CD4-positive, CD25-positive, alpha-beta regulatory T cell (primary cell): Measurements from ENCODE around the gene ENOX1. TPM values are rescaled to one million over a fixed set of nuclear protein-coding genes. Genes with fewer than 3 reads are reported as not detected.
A peak's percentile ranks its signal among the peaks of the same experiment; 100 is the strongest.

ENCODE experiments used
- ATAC-seq, 2 donors: fragments of 150-1000 bp; cut with Tn5 transposase; one replicate each; pipeline ENCODE4 v1.10.0; 2021; ENCODE audit warnings: low read depth in 2 of 2, moderate number of reproducible peaks in 2 of 2, moderate library complexity in 1 of 2
- DNase-seq, 3 donors: peaks; one replicate each; pipeline versions ENCODE4 v3.0.0 to v3.0.0-alpha.2; 2012 to 2022; ENCODE audit warnings: mixed read lengths in 1 of 3
- H3K27ac ChIP-seq: one replicate; pipeline ENCODE4 v1.7.0; 2013; ENCODE audit warnings: mild to moderate bottlenecking, low read length; ENCODE audit not compliant: insufficient read depth, poor library complexity, severe bottlenecking
- H3K27me3 ChIP-seq: one replicate; pipeline ENCODE4 v1.7.0; 2013; ENCODE audit warnings: low read length; ENCODE audit not compliant: control insufficient read depth, insufficient read depth
- H3K36me3 ChIP-seq: one replicate; pipeline ENCODE4 v1.7.0; 2013; ENCODE audit warnings: mild to moderate bottlenecking, low read length, moderate library complexity; ENCODE audit not compliant: control insufficient read depth, insufficient read depth
- H3K4me1 ChIP-seq: 2 replicates; pipeline ENCODE4 v1.7.0; 2013; ENCODE audit warnings: mild to moderate bottlenecking, low read length; ENCODE audit not compliant: insufficient read depth, control insufficient read depth, poor library complexity, severe bottlenecking
- H3K4me3 ChIP-seq: one replicate; pipeline ENCODE4 v1.7.0; 2013; ENCODE audit warnings: low read depth, mild to moderate bottlenecking, low read length, moderate library complexity
- H3K9me3 ChIP-seq, 2 experiments: 1 replicate in 1 of 2; 2 replicates in 1 of 2; pipeline ENCODE4 v1.7.0; 2013; ENCODE audit warnings: low read length in 2 of 2, mild to moderate bottlenecking in 1 of 2, moderate library complexity in 1 of 2; ENCODE audit not compliant: control insufficient read depth in 2 of 2
- H3K27ac Mint-ChIP-seq, 3 donors: one replicate each; pipeline ENCODE4 v1.8.0; 2020 to 2022; ENCODE audit warnings: mild to moderate bottlenecking in 3 of 3, mixed read lengths in 3 of 3, moderate library complexity in 2 of 3
- H3K27me3 Mint-ChIP-seq: one replicate; pipeline ENCODE4 v1.8.0; 2022; ENCODE audit warnings: mild to moderate bottlenecking, mixed read lengths
- H3K36me3 Mint-ChIP-seq: one replicate; pipeline ENCODE4 v1.8.0; 2020; ENCODE audit warnings: mixed read lengths
- H3K4me1 Mint-ChIP-seq, 4 donors: one replicate each; pipeline ENCODE4 v1.8.0; 2020 to 2022; ENCODE audit warnings: mixed read lengths in 4 of 4, mild to moderate bottlenecking in 1 of 4
- H3K4me3 Mint-ChIP-seq, 4 donors: one replicate each; pipeline ENCODE4 v1.8.0; 2020 to 2022; ENCODE audit warnings: mild to moderate bottlenecking in 4 of 4, mixed read lengths in 4 of 4, moderate library complexity in 3 of 4
- H3K9me3 Mint-ChIP-seq, 7 donors: one replicate each; pipeline ENCODE4 v1.8.0; 2020 to 2022; ENCODE audit warnings: mixed read lengths in 7 of 7, mild to moderate bottlenecking in 3 of 7, moderate library complexity in 2 of 7
- polyA plus RNA-seq, 4 donors: library from polyadenylated mRNA; unstranded; fragments of 300-500 nt; fragmentation: Illumina TruSeq; gene quantifications; one replicate each; pipeline ENCODE4 v1.2.3, GENCODE V29; 2021
- total RNA-seq: library from RNA; stranded (reverse); gene quantifications from one replicate; pipeline ENCODE4 v1.2.3, GENCODE V29; 2022

Gene ENOX1
- total and polyA plus RNA-seq, 5 donors from 2014 or later, result 0.10 TPM; not detected in 4

DNA sequence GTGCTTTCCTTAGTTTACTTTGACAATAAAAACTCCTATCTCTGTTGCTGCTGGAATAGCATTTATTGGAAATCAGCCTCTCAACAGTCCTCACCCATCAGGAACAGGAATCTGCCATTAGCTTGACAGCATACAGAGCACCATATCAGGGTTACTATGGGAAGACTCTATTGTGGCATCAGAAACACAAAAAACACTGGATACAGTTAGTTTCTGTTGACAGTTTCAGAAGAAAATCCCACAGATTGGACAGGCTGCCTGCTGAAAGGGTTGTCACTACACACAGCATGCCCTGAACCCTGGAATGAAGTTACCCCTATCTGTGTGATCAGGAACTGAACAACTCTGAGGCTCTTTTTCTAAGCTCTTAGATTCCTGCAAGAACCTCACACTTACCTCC lies 172.7 kb downstream of the ENOX1 start:
- peaks cover 0 to 7% (median 1%) of the 10 kb centered on the region in 7 donors for H3K9me3 Mint-ChIP-seq
- Histone ChIP-seq H3K4me1 (no peaks in the 10 kb centered on the region), H3K27me3 (no peaks in the 10 kb centered on the region), H3K4me3 (no peak overlapping the region), H3K27ac (no peak overlapping the region), H3K36me3 (no peaks in the 10 kb centered on the region), H3K9me3 (peaks cover 0 to 2% of the 10 kb centered on the region in 2 experiments)
- H3K27me3 Mint-ChIP-seq, result no peaks in the 10 kb centered on the region
- ATAC-seq (no peak), DNase-seq (no peak)
- H3K4me3 Mint-ChIP-seq, result no peak overlapping the region
- H3K27ac Mint-ChIP-seq, result no peak overlapping the region
- no peaks in the 10 kb centered on the region for H3K36me3 Mint-ChIP-seq
- H3K4me1 Mint-ChIP-seq, result no peaks in the 10 kb centered on the region

DNA sequence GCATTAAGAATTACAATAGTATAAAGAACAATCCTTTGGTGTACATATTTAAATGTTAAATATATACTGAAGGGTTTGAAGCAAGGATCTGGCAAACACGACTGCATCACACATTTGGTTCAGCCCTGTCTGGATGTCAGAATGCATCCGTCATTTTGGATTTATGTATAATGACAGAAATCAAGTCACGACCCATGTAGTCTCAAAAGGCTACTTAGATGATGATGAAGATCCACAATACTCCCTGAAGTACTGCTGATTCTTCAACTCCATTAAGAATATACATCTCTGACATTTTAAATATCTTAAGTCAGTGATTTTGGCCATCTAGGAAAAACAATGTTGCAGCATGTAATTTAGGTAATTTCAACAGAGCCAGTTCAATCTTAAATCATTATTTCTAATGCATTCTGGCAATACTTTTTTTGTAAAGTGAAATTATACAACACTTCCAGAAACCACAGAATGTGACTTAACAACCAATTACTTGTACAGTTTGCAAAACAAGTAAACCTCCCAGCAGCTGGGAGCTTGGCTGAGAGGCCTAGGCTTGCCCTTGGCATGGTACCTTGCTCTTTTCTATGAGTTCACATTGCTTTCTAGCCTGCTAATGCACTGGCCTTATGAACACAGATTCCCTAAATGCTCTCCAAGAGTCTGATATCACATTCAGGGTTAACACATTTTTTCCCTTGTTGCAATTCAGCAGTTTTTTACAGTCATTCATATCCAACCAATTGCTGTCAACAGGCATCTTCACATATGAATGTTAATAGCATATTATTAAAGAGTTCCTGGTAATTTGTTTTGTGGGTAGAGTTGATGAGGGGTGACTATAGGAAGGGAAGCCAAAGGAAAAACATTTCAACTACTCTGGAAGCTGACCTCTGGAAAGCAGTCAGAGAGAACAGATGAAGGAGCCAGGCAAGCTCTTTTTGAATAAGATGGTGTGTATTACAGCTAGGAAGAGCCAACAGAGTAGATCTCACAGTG lies 175.2 kb downstream of the ENOX1 start:
- no peak for ATAC-seq
- Mint-ChIP-seq H3K36me3 (no peaks in the 10 kb centered on the region), H3K4me3 (no peak overlapping the region), H3K4me1 (no peaks in the 10 kb centered on the region), H3K27me3 (peaks cover 4% of the 10 kb centered on the region), H3K9me3 (peaks cover 0 to 1% (median 0%) of the 10 kb centered on the region in 7 donors), H3K27ac (no peak overlapping the region)
- Histone ChIP-seq H3K36me3 (no peaks in the 10 kb centered on the region), H3K9me3 (no peaks in the 10 kb centered on the region), H3K4me3 (no peak overlapping the region), H3K4me1 (no peaks in the 10 kb centered on the region), H3K27me3 (no peaks in the 10 kb centered on the region), H3K27ac (no peak overlapping the region)
- DNase-seq, result no peak

DNA sequence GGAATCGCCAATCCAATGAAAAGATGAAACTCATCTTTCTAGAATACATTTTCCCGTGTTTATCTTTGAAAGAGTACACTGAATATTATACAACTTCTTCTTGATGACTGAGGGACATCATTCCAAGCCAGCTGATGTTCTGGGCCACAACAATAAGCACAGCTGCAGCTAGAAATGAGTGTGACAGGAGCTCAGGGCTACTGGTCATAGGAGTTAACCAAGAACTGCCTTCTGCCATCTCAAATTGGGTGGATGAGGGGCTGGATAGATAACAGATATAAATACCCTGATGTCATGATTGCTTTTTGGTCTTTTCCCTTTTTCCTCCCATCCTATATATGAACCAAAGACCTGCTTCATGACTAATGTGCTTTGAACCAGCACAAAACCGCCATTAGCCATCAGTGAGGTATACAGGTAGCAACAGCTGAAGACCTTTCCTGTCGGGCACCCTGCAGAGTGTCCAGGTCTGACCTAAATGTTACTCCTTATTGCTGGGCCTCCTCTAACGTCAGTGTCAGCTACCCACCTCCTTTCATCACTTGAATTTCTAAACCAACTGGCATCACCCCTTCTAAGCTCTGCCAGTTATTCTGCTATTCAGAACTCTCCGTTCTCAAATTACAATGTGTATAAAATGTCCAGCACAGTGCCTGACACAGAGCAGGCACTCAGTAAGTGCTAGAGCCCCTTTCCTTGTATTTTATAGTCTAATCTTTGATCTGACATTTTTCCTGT lies 178.2 kb downstream of the ENOX1 start:
- Mint-ChIP-seq H3K9me3 (peaks cover 0 to 13% (median 5%) of the 10 kb centered on the region in 7 donors), H3K4me3 (no peak overlapping the region), H3K27ac (no peak overlapping the region), H3K4me1 (no peaks in the 10 kb centered on the region), H3K27me3 (peaks cover 4% of the 10 kb centered on the region), H3K36me3 (no peaks in the 10 kb centered on the region)
- H3K4me1 ChIP-seq, result no peaks in the 10 kb centered on the region
- no peak overlapping the region for H3K27ac ChIP-seq
- ATAC-seq, result no peak
- H3K4me3 ChIP-seq, result no peak overlapping the region
- H3K36me3 ChIP-seq, result no peaks in the 10 kb centered on the region
- DNase-seq, result no peak
- H3K9me3 ChIP-seq, result peaks cover 2 to 4% of the 10 kb centered on the region in 2 experiments
- H3K27me3 ChIP-seq, result no peaks in the 10 kb centered on the region

DNA sequence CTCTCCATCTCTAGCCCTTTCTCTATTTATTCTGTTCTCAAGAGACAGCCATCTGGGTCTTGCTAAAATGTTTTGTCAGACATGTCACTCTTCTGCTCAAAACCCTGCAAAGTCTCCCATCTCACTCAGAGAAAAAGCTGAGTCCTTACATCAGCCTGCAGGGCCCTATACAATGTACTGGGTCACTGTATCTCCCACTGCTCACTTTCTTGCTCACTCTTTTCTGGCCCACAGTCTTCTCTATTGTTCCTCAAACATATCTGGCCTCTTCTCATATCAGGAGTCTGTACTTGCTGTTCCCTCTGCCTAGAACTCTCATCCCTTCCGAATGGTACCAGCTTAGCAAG lies 189.2 kb downstream of the ENOX1 start:
- H3K27ac Mint-ChIP-seq, result peak overlapping the region in 1 of 3 donors; percentile 9
- Histone ChIP-seq H3K27me3 (no peaks in the 10 kb centered on the region), H3K9me3 (no peaks in the 10 kb centered on the region), H3K4me3 (no peak overlapping the region), H3K4me1 (no peaks in the 10 kb centered on the region), H3K36me3 (no peaks in the 10 kb centered on the region), H3K27ac (no peak overlapping the region)
- peaks cover 0 to 4% (median 0%) of the 10 kb centered on the region in 7 donors for H3K9me3 Mint-ChIP-seq
- no peak for DNase-seq
- H3K27me3 Mint-ChIP-seq, result no peaks in the 10 kb centered on the region
- peaks cover 0 to 3% (median 0%) of the 10 kb centered on the region in 4 donors for H3K4me1 Mint-ChIP-seq
- ATAC-seq, result no peak
- no peak overlapping the region for H3K4me3 Mint-ChIP-seq
- no peaks in the 10 kb centered on the region for H3K36me3 Mint-ChIP-seq

DNA sequence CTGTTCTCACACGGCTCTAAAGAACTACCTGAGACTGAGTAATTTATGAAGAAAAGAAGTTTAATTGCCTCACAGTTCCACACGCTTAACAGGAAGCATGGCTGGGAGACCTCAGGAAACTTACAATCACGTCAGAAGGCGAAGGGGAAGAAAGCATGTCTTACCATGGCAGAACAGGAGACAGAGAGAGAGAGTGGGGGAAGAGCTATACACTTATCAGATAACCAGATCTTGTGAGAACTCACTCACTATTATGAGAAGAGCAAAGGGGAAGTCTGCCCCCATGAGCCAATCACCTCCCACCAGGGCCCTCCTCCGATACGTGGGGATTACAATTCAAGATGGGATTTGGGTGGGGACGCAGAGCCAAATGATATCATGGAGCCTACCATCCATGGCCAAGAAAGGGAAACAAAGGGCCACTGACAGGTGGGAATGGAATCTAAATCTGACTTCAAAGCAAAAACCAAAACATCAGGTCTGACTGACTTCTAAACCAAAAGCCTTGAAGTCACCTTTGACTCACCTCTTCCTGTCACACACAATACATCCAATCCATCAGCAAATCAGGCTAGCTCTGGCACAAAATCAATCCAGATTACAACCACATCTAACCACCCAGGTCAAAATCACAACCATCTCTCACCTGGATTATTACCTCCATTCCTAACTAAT lies 189.7 kb downstream of the ENOX1 start:
- no peaks in the 10 kb centered on the region for H3K27me3 ChIP-seq
- Mint-ChIP-seq H3K4me3 (no peak overlapping the region), H3K4me1 (peaks cover 0 to 3% (median 0%) of the 10 kb centered on the region in 4 donors), H3K36me3 (no peaks in the 10 kb centered on the region), H3K9me3 (peaks cover 0 to 4% (median 0%) of the 10 kb centered on the region in 7 donors), H3K27ac (peak overlapping the region in 1 of 3 donors; percentile 9), H3K27me3 (no peaks in the 10 kb centered on the region)
- H3K36me3 ChIP-seq, result no peaks in the 10 kb centered on the region
- no peaks in the 10 kb centered on the region for H3K9me3 ChIP-seq
- H3K27ac ChIP-seq, result no peak overlapping the region
- DNase-seq (peak in 1 of 3 donors; percentile 2), ATAC-seq (no peak)
- no peaks in the 10 kb centered on the region for H3K4me1 ChIP-seq
- H3K4me3 ChIP-seq, result no peak overlapping the region

DNA sequence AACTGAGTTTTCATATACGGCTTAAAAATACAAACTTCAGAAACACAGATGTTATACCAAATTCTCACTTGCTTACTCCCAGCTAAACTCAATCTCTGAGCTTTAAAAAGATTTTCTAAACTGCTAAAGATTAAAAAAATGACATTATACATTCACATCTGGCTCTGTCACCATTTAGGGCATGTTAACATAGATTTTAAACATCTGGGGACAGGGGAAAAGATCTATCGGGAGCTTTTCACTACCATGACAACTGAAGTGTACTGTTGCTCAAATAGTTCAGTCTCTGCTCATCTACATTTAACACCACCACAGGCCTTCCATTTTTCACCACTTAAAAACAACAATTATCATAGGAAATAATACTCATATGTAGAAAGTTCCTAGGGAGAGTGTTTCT lies 190.8 kb downstream of the ENOX1 start:
- DNase-seq (no peak), ATAC-seq (no peak)
- Histone ChIP-seq H3K4me3 (no peak overlapping the region), H3K27me3 (no peaks in the 10 kb centered on the region), H3K9me3 (no peaks in the 10 kb centered on the region), H3K4me1 (no peaks in the 10 kb centered on the region), H3K36me3 (no peaks in the 10 kb centered on the region), H3K27ac (no peak overlapping the region)
- no peak overlapping the region for H3K27ac Mint-ChIP-seq
- no peak overlapping the region for H3K4me3 Mint-ChIP-seq
- peaks cover 0 to 3% (median 0%) of the 10 kb centered on the region in 4 donors for H3K4me1 Mint-ChIP-seq
- no peaks in the 10 kb centered on the region for H3K36me3 Mint-ChIP-seq
- peaks cover 0 to 4% (median 0%) of the 10 kb centered on the region in 7 donors for H3K9me3 Mint-ChIP-seq
- peaks cover 4% of the 10 kb centered on the region for H3K27me3 Mint-ChIP-seq

DNA sequence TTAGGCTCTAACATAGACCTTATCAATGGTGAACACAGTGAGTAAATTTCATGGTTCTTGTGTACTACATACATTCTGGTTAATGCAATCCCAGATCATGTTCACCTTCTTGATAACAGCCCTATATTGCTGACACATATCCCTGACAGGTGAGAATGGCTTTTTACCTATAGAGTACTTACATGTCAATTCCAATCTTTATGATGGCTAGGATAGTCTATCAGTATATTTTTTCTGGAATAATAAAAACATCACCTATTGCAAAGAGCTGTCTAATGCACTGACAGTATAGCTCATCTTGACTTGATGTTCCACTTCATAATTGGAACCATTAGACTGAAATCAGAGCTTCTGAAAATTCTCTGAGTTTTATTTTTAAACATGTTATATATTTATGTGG lies 199.4 kb downstream of the ENOX1 start:
- H3K4me3 ChIP-seq, result no peak overlapping the region
- H3K27me3 ChIP-seq, result no peaks in the 10 kb centered on the region
- no peak overlapping the region for H3K27ac ChIP-seq
- DNase-seq (no peak), ATAC-seq (no peak)
- H3K4me1 ChIP-seq, result no peaks in the 10 kb centered on the region
- H3K9me3 ChIP-seq, result no peaks in the 10 kb centered on the region
- no peak overlapping the region for H3K27ac Mint-ChIP-seq
- no peak overlapping the region for H3K4me3 Mint-ChIP-seq
- H3K9me3 Mint-ChIP-seq, result peaks cover 0 to 2% (median 0%) of the 10 kb centered on the region in 7 donors
- H3K4me1 Mint-ChIP-seq, result peaks cover 0 to 4% (median 0%) of the 10 kb centered on the region in 4 donors
- H3K36me3 ChIP-seq, result no peaks in the 10 kb centered on the region
- H3K27me3 Mint-ChIP-seq, result peaks cover 4% of the 10 kb centered on the region
- no peaks in the 10 kb centered on the region for H3K36me3 Mint-ChIP-seq
